ENCODE measurements around the gene PTPRO. TPM values are rescaled to one million over a fixed set of nuclear protein-coding genes. Genes with fewer than 3 reads are reported as not detected.

PTPRO gene
- polyA plus RNA-seq = under 1 TPM in 1 of 3 donors, not detected in 2; 0.22 TPM

GRCh38 chr12:15322164-15323061 lies at the start of gene PTPRO:
Gene PTPRO, plus strand, starts transcription at chr12:15322508.
- no peak for DNase-seq
- Mint-ChIP-seq H3K4me1 (no peaks in the 10 kb centered on the region), H3K36me3 (no peaks in the 10 kb centered on the region), H3K27ac (no peak within 1 kb of the TSS), H3K4me3 (no peak within 1 kb of the TSS), H3K27me3 (ENCODE audit: low read depth in 3 of 3) (peaks cover 4 to 15% (median 6%) of the 10 kb centered on the region in 3 donors), H3K9me3 (peaks cover 0 to 2% (median 0%) of the 10 kb centered on the region in 6 donors)

GRCh38 chr12:15273896-15274295 lies 48.4 kb upstream of the PTPRO start:
- Mint-ChIP-seq H3K36me3 (no peaks in the 10 kb centered on the region), H3K27ac (no peak overlapping the region), H3K4me1 (peaks cover 2 to 3% of the 10 kb centered on the region in 2 donors), H3K4me3 (no peak overlapping the region), H3K27me3 (ENCODE audit: low read depth in 3 of 3) (peaks cover 0 to 3% (median 0%) of the 10 kb centered on the region in 3 donors), H3K9me3 (no peaks in the 10 kb centered on the region)
- no peak for DNase-seq

GRCh38 chr12:15274561-15274967 lies 47.7 kb upstream of the PTPRO start:
- peaks cover 0 to 3% (median 0%) of the 10 kb centered on the region in 3 donors for H3K27me3 Mint-ChIP-seq (ENCODE audit: low read depth in 3 of 3)
- H3K36me3 Mint-ChIP-seq = no peaks in the 10 kb centered on the region
- H3K4me3 Mint-ChIP-seq = no peak overlapping the region
- H3K9me3 Mint-ChIP-seq = no peaks in the 10 kb centered on the region
- DNase-seq = no peak
- peaks cover 9 to 10% of the 10 kb centered on the region in 2 donors for H3K4me1 Mint-ChIP-seq
- H3K27ac Mint-ChIP-seq = no peak overlapping the region

GRCh38 chr12:15276088-15276698 lies 46.1 kb upstream of the PTPRO start:
- H3K4me1 Mint-ChIP-seq = peaks cover 16 to 18% of the 10 kb centered on the region in 2 donors
- no peaks in the 10 kb centered on the region for H3K9me3 Mint-ChIP-seq
- H3K27ac Mint-ChIP-seq = no peak overlapping the region
- peak in 1 of 3 donors; percentile 2 for DNase-seq
- H3K4me3 Mint-ChIP-seq = no peak overlapping the region
- peaks cover 0 to 3% (median 0%) of the 10 kb centered on the region in 3 donors for H3K27me3 Mint-ChIP-seq (ENCODE audit: low read depth in 3 of 3)
- H3K36me3 Mint-ChIP-seq = no peaks in the 10 kb centered on the region

GRCh38 chr12:15278816-15279658 lies 43.3 kb upstream of the PTPRO start:
- peak; percentile 9 to 38 (median 28) for DNase-seq
- no peaks in the 10 kb centered on the region for H3K9me3 Mint-ChIP-seq
- H3K4me3 Mint-ChIP-seq = peak overlapping the region; percentile 44 to 72 (median 71)
- no peaks in the 10 kb centered on the region for H3K36me3 Mint-ChIP-seq
- H3K27ac Mint-ChIP-seq = peak overlapping the region in 3 of 6 donors; percentile 1 to 20 (median 14)
- H3K4me1 Mint-ChIP-seq = peaks cover 16 to 18% of the 10 kb centered on the region in 2 donors
- H3K27me3 Mint-ChIP-seq (ENCODE audit: low read depth in 3 of 3) = peaks cover 0 to 5% (median 0%) of the 10 kb centered on the region in 3 donors

- Mint-ChIP-seq H3K27ac (no peak overlapping the region), H3K4me3 (no peak overlapping the region), H3K27me3 (ENCODE audit: low read depth in 3 of 3) (peaks cover 0 to 10% (median 1%) of the 10 kb centered on the region in 3 donors), H3K4me1 (peaks cover 16 to 18% of the 10 kb centered on the region in 2 donors), H3K9me3 (no peaks in the 10 kb centered on the region), H3K36me3 (no peaks in the 10 kb centered on the region)
- DNase-seq = no peak
Measured at GRCh38 chr12:15280930-15281329, 41.4 kb upstream of the PTPRO start.

- no peaks in the 10 kb centered on the region for H3K9me3 Mint-ChIP-seq
- H3K27ac Mint-ChIP-seq = no peak overlapping the region
Measured at GRCh38 chr12:15289192-15289591, 33.1 kb upstream of the PTPRO start.

GRCh38 chr12:15293731-15294130 lies 28.6 kb upstream of the PTPRO start:
- Mint-ChIP-seq H3K27ac (no peak overlapping the region), H3K36me3 (no peaks in the 10 kb centered on the region), H3K4me3 (no peak overlapping the region), H3K4me1 (peaks cover 0 to 3% of the 10 kb centered on the region in 2 donors), H3K27me3 (ENCODE audit: low read depth in 3 of 3) (peaks cover 2 to 4% (median 3%) of the 10 kb centered on the region in 3 donors), H3K9me3 (peaks cover 0 to 3% (median 0%) of the 10 kb centered on the region in 6 donors)
- no peak for DNase-seq

More at GRCh38 chr12:15289192-15289591, 33.1 kb upstream of the PTPRO start:
- H3K27me3 Mint-ChIP-seq (ENCODE audit: low read depth in 3 of 3) = peaks cover 5 to 7% (median 6%) of the 10 kb centered on the region in 3 donors
- DNase-seq = peak in 1 of 3 donors; percentile 11
- H3K36me3 Mint-ChIP-seq = no peaks in the 10 kb centered on the region
- H3K4me1 Mint-ChIP-seq = peaks cover 0 to 3% of the 10 kb centered on the region in 2 donors
- peak overlapping the region in 1 of 5 donors; percentile 22 for H3K4me3 Mint-ChIP-seq

- Mint-ChIP-seq H3K9me3 (peaks cover 0 to 10% (median 5%) of the 10 kb centered on the region in 6 donors), H3K27me3 (ENCODE audit: low read depth in 3 of 3) (peaks cover 2 to 5% (median 2%) of the 10 kb centered on the region in 3 donors), H3K4me1 (no peaks in the 10 kb centered on the region), H3K4me3 (no peak overlapping the region), H3K27ac (no peak overlapping the region), H3K36me3 (no peaks in the 10 kb centered on the region)
- DNase-seq = no peak
Measured at GRCh38 chr12:15299947-15300346, 22.4 kb upstream of the PTPRO start.

GRCh38 chr12:15304296-15304695 lies 18.0 kb upstream of the PTPRO start:
- H3K4me3 Mint-ChIP-seq = no peak overlapping the region
- peaks cover 0 to 3% (median 3%) of the 10 kb centered on the region in 3 donors for H3K27me3 Mint-ChIP-seq (ENCODE audit: low read depth in 3 of 3)
- H3K27ac Mint-ChIP-seq = no peak overlapping the region
- no peaks in the 10 kb centered on the region for H3K36me3 Mint-ChIP-seq
- H3K4me1 Mint-ChIP-seq = no peaks in the 10 kb centered on the region
- no peak for DNase-seq
- H3K9me3 Mint-ChIP-seq = peaks cover 0 to 10% (median 4%) of the 10 kb centered on the region in 6 donors

- Mint-ChIP-seq H3K36me3 (no peaks in the 10 kb centered on the region), H3K27me3 (ENCODE audit: low read depth in 3 of 3) (peaks cover 0 to 4% (median 3%) of the 10 kb centered on the region in 3 donors), H3K4me3 (no peak overlapping the region), H3K4me1 (no peaks in the 10 kb centered on the region), H3K9me3 (peaks cover 0 to 6% (median 3%) of the 10 kb centered on the region in 6 donors), H3K27ac (no peak overlapping the region)
- no peak for DNase-seq
Measured at GRCh38 chr12:15306605-15307004, 15.7 kb upstream of the PTPRO start.

GRCh38 chr12:15307079-15307478 lies 15.2 kb upstream of the PTPRO start:
- Mint-ChIP-seq H3K36me3 (no peaks in the 10 kb centered on the region), H3K4me3 (no peak overlapping the region), H3K27me3 (ENCODE audit: low read depth in 3 of 3) (peaks cover 2 to 4% (median 2%) of the 10 kb centered on the region in 3 donors), H3K4me1 (no peaks in the 10 kb centered on the region), H3K27ac (no peak overlapping the region), H3K9me3 (peaks cover 0 to 9% (median 3%) of the 10 kb centered on the region in 6 donors)
- no peak for DNase-seq

- H3K27me3 Mint-ChIP-seq (ENCODE audit: low read depth in 3 of 3) = peaks cover 3 to 13% (median 7%) of the 10 kb centered on the region in 3 donors
- no peak for DNase-seq
- H3K9me3 Mint-ChIP-seq = peaks cover 0 to 2% (median under 1%) of the 10 kb centered on the region in 6 donors
- no peaks in the 10 kb centered on the region for H3K36me3 Mint-ChIP-seq
- no peaks in the 10 kb centered on the region for H3K4me1 Mint-ChIP-seq
- no peak overlapping the region for H3K27ac Mint-ChIP-seq
- H3K4me3 Mint-ChIP-seq = no peak overlapping the region
Measured at GRCh38 chr12:15318841-15319240, 3.5 kb upstream of the PTPRO start.
